Germinal center (tissue), 1 donor: ENCODE data around the gene FADS6.
A peak's percentile ranks its signal among the peaks of the same experiment; 100 is the strongest.
"Not testable (repeated sequence)": the region's sequence is repeated elsewhere in the genome, so short reads cannot be mapped to it uniquely, and the experiment has no call there.

Experiments used
- DNase-seq: peaks from one replicate; pipeline ENCODE4 v3.0.0; 2012; ENCODE audit warnings: mixed read lengths, low spot score

Gene FADS6

DNA sequence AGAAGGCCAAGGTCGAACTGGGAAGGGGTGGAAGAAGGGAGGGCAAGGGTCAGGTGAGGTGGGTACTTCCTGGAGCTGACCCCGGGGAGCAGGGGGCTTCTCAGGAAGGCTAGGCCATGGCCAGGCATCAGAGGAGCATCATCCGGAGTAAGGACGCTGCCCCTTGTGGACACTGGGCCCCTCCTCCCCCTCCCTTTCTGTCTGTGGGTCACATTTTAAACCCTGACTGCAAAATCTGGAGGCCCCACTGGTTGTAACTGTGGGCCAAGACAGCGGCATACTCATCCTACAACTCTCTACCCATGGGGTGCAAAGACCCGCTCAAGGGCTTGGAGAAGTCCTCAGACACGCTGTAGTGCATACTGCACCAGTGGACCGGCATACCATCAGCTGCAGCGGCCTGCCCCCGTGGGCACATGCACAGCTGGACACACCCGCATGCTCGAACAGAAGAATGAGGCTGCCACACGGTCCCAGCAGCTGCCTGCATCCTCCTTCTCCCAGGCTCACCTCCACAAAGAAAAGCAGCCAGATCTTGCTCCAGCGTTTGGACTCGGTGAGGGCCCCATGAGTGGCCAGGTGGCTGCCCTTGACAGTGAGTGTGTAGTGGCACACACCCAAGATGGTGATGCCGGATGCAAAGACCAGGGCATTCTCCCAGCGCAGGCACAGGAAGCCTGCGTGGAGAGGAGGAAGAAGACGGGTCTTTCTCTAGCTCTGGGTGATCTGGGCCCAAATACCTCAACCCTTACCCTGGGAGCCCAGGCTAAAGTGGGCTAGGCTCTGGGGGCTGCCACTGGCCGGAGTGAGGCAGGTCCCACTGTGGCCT, 1.2 kb downstream of the FADS6 start:
- no peak for DNase-seq

DNA sequence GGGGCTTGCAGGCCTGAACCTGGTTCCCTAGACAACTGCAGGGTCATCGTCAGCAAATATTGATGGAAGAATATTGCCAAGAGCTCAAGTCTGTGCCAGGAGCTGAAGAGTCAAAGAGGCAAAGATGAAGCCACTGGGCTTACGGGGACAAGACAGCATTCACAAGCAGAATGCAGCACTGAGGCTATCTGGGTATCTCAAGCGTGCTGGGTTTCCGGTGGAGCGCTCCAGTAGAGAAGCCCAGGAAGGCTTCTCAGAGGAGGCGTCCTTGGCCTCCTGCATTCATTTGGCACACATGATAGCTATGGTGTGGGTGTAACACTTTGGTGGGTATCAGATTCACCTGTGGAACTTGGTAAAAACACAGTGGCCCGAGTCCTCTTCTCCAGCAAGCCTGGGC, 2.9 kb downstream of the FADS6 start:
- no peak for DNase-seq

DNA sequence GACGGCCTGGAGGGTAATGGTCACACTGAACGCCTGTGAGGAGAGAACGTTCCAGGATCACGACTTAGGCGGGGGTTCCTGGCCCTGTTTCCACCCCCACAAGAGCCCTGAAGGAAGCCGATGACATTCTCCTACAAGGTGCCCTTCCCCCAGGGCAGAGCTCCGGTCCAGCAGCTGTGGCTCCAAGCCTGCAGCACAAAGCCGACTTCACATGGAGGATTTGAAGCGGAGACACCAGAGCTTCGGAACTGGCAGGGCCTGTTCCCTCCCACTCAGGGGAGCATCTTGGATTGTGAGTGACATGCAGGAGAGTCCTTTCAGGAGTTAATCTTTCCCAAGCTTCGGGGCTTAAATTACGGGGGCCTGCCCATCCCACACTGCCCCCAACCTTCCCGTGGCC, 5.0 kb downstream of the FADS6 start:
- no peak for DNase-seq

DNA sequence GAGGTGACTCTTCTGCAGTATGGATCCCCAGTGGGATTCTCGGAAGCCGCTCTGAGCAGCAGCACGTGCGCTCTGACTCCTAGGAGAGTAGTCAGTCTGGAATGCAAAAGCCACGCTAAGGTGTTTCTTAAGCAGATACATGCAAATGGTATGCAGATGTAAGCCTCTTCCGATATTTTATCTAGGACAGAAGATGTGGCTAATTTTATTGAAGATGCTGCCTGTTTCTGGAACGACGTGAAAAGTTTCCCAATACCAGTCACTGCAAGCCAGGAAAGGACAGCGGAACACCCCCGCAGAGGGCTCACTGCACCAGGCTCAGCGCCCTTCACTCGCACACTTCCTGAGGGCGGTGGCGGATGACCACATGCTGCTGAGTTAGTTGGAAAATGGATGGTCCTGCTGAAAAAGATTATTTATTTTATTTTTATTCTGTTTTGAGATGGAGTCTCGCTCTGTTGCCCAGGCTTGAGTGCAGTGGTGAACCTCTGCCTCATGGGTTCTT, 10.1 kb downstream of the FADS6 start:
- no peak for DNase-seq

DNA sequence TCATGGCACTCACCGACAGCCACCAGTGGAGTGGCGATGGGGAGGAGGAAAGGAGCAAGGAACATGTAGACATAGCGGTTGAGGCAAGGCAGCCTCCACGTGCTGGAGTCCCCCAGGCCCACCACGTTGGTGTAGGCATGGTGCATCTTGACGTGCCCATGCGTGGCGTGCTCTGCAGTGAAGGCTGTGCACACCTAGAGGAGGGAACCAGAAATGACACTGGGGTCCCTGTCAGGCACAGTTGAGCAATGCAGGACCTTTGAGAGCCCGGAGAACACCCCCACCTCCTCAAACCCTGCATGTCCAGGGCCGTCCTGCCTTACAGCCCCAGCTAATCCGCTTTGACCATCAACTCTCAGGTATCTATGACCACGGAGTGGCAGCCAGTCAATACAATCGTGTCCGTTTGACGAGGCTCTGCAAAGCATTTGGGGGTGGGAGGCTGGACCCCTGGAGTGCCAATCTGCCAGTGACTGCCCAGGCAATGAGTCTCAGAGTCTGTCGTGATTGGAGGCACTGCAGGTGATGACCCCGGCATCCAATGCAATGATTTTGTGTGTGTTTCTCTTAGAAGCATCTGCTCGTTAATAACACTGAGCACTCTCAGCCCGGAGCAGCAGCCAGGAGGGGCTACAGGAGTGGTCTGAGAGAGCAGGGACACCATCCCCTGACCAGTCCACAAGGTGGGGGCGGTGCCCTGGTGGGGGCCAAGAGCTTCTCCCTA, 10.8 kb downstream of the FADS6 start:
- DNase-seq: no peak

DNA sequence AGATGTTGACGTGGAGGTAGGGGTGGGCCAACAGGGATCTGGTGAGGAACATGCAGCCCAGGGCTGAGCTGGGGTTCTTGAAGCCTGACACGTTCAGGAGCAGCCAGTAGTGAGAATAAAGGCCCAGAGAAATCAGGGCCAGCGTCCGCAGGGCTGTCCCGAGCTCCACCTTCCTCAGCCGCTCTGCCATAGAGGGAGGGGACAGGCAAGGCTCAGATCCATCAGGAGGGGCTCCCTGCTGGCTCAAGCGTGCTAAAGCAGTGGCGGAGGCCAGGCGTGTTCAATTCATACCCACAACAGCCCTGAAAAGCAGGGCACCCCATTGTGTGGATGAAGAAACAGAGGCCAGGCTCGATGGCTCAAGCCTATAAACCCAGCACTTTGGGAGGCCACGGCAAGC, 12.4 kb downstream of the FADS6 start:
- DNase-seq: no peak

DNA sequence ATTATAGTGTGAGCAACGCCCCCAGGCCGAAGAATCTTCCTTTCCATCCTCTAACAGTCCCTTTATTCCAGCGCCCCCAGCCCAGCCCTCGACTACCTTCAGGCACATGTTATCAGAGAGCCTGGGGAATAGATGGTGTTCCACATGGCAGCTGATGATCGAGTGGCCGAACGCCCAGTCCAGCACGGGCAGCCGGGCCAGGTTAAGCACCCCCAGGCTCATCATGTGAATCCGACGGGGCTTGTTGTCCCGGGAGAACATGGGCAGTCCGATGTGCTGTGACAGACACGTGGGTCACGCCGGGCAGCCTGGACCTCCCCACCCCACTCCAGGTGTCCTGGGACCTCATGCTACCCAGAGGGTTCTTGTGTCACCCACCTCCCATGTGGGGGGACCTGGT, 14.1 kb downstream of the FADS6 start:
- DNase-seq: no peak

DNA sequence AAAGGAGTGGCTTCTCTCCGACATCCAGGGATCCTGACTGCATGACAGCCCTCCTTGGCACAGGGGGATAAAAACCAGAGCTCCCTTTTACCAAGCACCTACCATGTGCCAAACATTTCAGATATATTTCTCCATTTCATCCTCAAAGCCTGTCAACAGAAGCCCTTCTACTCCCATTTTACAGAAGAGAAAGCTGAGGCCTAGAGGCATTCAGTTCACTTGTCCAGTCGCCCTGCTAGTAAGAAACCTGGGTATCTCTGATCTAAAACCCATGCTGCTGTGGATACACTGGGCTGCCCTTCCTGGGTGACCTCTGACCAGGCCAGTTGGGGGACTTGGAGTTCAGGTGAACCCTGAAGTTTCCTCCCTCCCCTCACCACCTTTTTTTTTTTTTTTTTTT, 14.8 kb downstream of the FADS6 start:
- DNase-seq: no peak

DNA sequence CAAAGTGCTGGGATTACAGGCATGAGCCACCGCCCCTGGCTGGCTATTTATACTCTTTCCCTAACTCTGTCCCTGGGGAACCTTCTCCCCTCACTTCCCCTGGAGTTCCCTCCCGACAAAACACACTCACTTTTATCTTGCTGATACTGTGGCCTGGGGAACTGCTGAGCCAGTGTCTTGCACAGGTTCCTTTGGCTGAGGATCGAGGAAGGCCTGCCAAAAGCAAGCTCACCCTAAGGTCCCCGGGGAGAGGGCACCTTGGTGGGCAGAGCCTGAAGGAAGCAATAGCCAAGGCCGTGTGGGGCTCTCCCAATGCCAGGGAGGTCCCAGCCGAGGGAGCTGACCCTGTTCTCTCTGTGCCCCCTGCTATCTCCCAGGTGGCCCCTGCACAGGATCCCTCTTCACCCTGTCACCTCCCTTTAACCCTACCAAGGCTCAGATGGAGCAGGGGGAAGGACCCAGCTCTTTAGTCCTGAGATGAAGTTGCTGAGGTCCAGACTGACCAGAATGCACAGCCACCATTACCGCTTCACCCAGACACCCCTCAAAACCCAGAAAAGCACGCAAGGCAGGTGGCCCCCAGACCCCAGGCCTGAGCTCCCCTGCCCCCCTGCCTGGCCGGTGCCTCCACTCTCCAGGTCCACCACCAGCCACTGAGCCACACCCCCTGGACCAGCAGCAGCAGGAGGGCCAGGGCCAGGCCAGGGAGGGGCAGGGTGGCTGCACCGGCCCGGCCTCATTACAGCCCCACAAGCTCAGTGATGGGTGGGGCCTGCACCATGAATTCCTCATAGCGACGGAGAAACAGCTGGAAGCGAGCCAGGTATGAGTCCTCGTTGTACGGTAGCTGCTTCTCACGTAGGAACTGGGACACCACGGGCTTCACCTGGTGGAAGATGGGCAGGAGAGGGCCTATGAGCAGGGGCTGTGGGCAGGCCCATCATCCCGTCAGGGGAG, 15.6 kb downstream of the FADS6 start:
- no peak for DNase-seq

DNA sequence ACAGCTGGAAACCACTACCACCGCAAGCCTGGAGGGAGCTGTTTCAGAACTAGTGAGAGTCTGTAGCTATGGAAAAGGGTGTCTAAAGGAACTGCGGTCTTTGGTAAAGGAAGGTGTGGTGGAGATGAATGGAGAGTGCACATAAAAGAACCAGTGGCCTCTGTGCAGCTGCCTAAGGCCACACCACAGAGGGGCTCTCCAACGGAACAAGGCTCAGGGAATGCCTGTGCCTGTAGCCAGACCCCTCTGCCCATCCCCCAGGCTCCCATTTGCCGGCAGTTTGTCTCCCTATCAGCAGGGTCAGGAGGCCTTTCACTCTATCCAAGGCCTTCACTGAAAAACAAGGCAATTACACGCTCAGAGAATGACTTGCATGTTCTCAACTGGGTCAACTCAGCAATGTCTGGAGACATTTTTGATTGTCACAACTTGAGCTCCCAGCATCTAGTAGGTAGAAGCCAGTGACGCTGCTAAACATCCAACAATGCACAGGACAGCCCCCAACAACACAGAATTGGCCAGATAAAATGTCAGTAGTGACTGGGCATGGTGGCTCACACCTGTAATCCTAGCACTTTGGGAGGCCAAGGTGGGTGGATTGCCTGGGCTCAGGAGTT, 17.3 kb downstream of the FADS6 start:
- no peak for DNase-seq

DNA sequence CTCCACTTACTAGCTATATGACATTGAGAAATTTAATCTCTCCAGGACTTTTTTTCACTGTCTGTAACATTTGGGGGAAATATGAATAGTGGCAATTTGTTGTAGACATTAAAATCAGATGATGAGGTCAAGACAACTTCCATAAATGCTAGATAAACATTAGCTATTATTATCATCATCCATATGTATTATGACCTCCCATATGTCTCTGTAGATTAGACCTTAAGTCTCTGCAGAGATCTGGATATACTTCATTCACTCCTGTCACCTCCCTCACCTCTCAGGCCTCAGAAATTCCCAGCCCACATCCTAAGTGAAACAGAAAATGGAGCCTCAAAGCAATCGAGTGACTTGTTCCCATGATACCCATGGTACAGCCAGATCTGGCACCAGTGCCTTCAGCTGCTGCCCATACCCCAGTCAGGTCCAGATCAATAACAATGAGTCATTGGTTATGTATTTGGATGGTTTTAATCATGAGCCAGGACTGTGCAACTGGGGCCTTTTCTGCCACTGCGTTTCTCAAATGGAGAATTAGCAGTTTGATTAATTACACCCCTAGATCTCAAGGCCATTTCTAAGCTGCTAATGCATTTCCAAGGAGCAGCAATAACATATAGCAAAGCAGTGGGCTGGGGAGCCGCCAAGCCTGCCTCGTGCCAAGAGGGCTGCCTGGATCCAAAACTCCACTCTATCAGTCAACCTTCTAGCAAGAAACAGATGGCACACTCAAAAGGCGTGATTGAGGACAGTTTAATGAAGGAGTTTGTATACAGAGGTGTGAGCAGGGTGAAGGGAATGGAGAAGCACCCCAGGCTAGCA, 18.1 kb downstream of the FADS6 start:
- no peak for DNase-seq

DNA sequence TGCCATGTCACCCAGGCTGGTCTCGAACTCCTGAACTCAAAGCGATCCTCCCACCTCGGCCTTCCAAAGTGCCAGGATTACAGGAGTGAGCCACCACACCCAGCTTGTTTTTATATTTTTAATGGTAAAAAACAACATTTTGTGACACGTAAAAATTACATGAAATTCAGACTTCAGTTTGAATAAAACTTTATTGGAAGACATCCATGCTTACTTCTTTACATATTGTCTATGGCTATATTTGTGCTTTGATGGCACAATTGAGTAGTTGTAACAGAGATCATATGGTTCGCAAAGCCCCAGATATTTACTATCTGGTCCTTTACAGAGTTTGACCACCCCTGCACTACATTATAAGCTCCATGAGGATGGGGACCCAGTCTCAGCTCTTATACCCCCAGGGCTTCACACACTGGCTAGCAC, 18.8 kb downstream of the FADS6 start:
- DNase-seq: no peak

DNA sequence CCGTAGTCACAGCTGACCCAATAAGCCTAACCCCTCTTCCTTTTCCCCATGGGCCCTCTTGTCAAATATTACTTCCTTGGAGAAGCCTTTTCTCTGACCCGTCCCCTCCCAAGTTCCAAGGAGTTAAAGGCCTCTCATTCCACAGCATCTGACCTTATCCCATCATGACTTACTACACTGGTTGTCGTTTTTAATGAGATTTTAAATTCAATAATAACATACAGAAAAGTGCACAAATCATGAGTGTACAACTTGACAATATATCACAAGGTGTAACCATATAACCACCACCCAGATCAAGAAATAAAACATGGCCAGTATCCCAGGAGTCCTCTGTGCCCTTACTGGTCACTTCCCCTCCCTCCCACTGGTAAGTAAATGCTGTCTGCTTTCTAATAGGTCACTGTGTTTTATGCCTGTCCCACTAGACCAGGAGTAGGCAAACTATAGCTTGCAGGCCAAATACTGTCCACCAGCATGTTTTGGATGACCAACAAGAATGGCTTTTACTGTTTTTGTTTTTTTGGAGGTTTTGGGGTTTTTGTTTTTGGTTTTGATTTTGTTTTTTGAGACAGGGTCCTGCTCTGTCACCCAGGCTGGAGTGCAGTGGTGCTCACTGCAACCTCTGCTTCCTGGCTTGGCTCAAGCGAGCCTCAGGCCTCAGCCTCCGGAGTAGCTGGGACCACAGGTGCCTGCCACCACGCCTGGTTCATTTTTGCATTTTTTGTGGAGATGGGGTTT, 19.4 kb downstream of the FADS6 start:
- no peak for DNase-seq

DNA sequence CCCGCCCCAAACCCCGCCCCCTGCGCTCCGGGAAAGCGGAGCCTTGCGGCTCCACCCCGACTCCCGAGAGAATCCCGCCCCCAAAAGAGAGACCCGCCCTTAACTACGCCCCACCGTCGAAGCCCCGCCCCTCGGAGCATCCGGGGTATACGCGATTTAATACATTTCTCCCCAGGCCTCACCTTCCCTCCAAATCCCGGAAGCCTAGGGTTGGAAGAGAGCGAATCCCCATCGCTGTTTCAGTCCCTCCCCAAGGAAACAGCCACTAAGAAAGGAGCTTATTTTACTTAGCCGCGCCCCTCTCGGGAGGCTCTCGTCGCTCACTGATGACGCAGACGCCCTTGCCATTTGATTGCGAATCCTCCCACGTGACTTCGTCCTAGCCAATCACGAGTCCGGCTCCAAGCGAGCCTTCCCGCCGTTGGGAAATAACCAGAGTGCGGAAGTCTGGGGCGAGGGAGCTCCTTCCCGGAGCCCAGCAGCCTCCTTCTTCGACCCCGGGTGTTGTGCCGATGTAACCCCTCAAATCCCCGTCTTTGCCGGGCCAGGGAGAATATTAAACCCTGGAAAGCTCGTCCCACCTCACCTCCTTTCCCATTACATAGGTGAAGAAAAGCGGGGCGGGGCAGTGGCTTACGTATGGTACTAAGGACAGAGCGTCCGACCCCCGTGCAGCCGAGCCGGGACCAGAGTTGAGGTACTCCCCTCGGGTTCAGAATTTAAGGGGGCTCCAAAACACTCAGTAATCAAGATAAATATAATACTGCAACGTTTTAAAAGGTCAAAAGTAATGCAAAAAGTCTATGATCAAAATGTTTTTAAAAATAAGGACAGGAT, 20.2 kb downstream of the FADS6 start:
- DNase-seq: peak; percentile 100

DNA sequence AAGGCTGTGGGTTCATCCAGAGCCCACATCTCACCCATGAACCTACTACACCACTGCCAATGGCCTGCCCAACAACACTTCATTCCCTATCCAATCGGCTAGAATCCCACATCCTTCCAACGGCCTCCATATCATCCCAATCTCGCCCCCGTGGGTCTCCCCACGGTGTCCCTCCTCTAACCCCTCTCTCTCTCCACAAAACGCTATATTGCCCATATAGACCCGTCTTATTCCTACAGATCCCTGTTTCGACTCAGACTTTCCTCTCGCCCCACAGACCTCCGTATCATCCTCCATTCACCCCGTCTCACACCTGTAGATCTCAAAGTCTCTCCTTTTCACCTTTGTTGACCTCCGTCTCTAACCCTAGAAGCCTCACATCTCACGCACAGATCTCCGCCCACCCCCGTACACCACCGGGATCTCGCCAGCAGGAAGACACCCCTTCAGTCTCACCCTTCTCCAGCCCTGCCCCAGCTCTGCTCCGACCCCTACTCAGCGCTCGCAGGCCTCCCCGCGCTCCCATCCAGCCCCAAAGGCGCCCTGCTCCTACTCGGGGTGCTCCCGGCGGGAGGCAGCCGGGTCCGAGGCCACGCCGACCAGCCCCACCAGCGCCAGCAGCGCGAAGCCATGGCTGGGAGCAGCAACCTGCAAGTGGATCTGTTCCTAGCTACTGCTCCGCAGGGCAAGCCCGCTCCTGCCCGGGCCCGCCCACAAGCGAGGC, 21.0 kb downstream of the FADS6 start, which contains the start of gene FDXR:
Gene FDXR (minus strand): TSS at position 682 of the 724 bp plus-strand sequence. CDS start 50 bp downstream, at position 632.
- no peak for DNase-seq

DNA sequence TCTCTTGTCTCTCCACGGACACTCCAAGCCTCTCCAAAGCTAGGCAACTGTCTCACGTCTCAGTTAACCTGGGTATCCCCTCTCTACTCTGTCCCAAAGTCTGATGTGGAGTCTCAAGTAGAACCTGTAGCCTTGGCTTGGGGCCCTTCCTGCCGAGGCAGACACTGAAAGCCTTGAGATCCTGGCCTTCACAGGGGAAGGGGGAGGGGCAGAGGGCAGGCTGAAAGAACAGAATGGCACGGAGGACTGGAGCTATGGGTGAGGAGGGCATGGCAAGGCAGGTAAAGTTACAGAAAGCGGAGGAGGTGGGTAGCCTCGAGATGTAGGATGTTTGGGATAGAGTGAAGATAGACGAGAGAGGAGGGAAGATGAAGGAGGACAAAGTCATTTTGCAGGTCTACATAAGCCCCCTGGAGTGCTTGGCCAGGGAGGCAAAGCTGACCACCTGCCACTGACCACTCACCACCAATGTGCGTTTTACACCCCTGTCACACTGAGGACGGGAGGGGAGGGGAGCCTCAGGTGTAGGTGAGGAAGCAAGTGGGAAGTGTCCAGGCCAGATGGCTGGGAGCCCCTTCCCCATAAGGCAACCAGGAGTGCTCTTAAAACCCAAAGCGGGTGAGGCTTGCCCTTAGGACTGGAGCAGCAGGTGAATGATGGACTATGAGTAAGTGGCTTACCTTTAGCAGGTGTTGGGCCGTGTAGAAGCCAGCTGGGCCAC, 21.9 kb downstream of the FADS6 start:
- DNase-seq: no peak

DNA sequence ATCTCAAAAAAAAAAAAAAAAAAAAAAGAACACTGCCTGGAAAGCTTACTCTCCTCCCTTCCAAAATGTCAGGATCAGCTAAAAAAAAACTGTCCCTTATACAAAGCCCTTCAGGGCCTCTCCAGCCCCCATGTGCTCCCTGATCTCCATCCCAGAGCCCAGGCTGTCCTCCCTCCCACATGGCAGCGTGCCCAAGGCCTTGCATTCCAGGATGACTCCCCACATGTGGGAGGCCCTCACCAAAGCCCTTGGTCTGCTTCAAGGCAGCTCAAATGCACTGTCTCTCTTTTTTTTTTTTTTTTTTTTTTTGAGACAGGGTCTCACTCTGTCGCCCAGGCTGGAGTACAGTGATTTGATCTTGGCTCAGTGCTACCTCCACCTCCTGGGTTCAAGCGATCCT, 22.9 kb downstream of the FADS6 start:
- DNase-seq: no peak

DNA sequence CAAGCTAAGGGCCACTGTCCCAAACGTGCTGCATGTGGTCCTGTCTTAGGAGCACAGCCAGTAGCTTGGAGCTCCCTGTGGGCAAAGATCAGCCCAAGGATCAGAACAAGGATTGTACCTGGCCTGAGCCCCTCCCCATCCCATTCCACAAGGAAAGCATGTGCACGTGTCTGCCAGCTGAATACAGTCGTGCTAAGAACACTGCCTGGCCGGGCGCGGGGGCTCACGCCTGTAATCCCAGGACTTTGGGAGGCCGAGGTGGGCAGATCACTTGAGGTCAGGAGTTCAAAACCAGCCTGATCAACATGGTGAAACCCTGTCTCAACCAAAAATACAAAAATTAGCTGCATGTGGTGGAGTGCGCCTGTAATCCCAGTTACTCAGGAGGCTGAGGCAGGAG, 23.4 kb downstream of the FADS6 start:
- DNase-seq: not testable (repeated sequence)
